Measurements from ENCODE around the gene GNB2.
"Not testable (repeated sequence)": the region's sequence is repeated elsewhere in the genome, so short reads cannot be mapped to it uniquely, and the experiment has no call there.

GNB2 gene

GRCh38 chr7:100665168-100665726 lies 8.3 kb upstream of the GNB2 start:
- no peak for DNase-seq

GRCh38 chr7:100667331-100668068 lies 6.0 kb upstream of the GNB2 start:
- DNase-seq, result no peak

GRCh38 chr7:100668069-100668449 lies 5.5 kb upstream of the GNB2 start:
- DNase-seq, result no peak

GRCh38 chr7:100669106-100669505 lies 4.4 kb upstream of the GNB2 start:
- DNase-seq, result not testable (repeated sequence)

GRCh38 chr7:100670074-100670473 lies 3.5 kb upstream of the GNB2 start:
- no peak for DNase-seq

- no peak for DNase-seq
Measured at GRCh38 chr7:100671353-100672327, 1.9 kb upstream of the GNB2 start.

- DNase-seq, result peak; percentile 47
Measured at GRCh38 chr7:100673942-100674410, 436 bp downstream of the GNB2 start.

GRCh38 chr7:100674411-100675104 lies 1.0 kb downstream of the GNB2 start:
- no peak for DNase-seq

GRCh38 chr7:100675105-100675451 lies 1.5 kb downstream of the GNB2 start:
- DNase-seq, result peak; percentile 12

GRCh38 chr7:100675581-100676350 lies 2.2 kb downstream of the GNB2 start:
- peak; percentile 50 for DNase-seq

GRCh38 chr7:100676501-100677306 lies 3.2 kb downstream of the GNB2 start:
- no peak for DNase-seq

- no peak for DNase-seq
Measured at GRCh38 chr7:100677308-100678267, 4.0 kb downstream of the GNB2 start.

- DNase-seq, result no peak
Measured at GRCh38 chr7:100678291-100678984, 4.9 kb downstream of the GNB2 start.

- no peak for DNase-seq
Measured at GRCh38 chr7:100679129-100679926, 5.8 kb downstream of the GNB2 start.

- peak; percentile 33 for DNase-seq
Measured at GRCh38 chr7:100679927-100680575, 6.5 kb downstream of the GNB2 start.

GRCh38 chr7:100680576-100681271 lies 7.2 kb downstream of the GNB2 start:
- DNase-seq, result no peak

GRCh38 chr7:100681491-100682227 lies 8.1 kb downstream of the GNB2 start:
- no peak for DNase-seq

Data from HCEC 1CT (cell line).